ENCODE measurements around the gene USF2. TPM values are rescaled to one million over a fixed set of nuclear protein-coding genes. Genes with fewer than 3 reads are reported as not detected.

The USF2 gene
- total RNA-seq, 1 experiment from 2014 or later = 123 TPM

- peaks cover 20% of the 10 kb centered on the region for H3K27me3 Mint-ChIP-seq (ENCODE audit: low read depth)
- H3K23ac ChIP-seq (ENCODE audit: insufficient read length, low read depth, low read length) = no peak overlapping the region
- no peaks in the 10 kb centered on the region; the same call in 1 of the 2 replicates for H3K4me1 ChIP-seq (ENCODE audit: insufficient read depth, low read length)
- no peak overlapping the region for H3K14ac ChIP-seq (ENCODE audit: insufficient read depth, low read length)
- no peak overlapping the region for H4K8ac ChIP-seq (replicated peaks; ENCODE audit: insufficient read length, low read depth, low read length)
- no peak overlapping the region for H2AK5ac ChIP-seq (ENCODE audit: insufficient read length, low read length)
- TF ChIP-seq, protein P1, sequence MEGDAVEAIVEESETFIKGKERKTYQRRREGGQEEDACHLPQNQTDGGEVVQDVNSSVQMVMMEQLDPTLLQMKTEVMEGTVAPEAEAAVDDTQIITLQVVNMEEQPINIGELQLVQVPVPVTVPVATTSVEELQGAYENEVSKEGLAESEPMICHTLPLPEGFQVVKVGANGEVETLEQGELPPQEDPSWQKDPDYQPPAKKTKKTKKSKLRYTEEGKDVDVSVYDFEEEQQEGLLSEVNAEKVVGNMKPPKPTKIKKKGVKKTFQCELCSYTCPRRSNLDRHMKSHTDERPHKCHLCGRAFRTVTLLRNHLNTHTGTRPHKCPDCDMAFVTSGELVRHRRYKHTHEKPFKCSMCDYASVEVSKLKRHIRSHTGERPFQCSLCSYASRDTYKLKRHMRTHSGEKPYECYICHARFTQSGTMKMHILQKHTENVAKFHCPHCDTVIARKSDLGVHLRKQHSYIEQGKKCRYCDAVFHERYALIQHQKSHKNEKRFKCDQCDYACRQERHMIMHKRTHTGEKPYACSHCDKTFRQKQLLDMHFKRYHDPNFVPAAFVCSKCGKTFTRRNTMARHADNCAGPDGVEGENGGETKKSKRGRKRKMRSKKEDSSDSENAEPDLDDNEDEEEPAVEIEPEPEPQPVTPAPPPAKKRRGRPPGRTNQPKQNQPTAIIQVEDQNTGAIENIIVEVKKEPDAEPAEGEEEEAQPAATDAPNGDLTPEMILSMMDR (conservative IDR thresholded peaks at IDR 0.05) = no peak
- H2BK5ac ChIP-seq (ENCODE audit: insufficient read length, low read length) = no peak overlapping the region
- no peak overlapping the region for H3K27ac ChIP-seq (ENCODE audit: insufficient read length, low read depth, low read length)
- H2BK12ac ChIP-seq (ENCODE audit: insufficient read length, low read depth, low read length) = no peak overlapping the region
- no CpG with 5 or more reads among the region's 4 CpGs for WGBS (ENCODE audit: extremely low coverage, insufficient read length, low lambda C conversion rate)
- H2BK15ac ChIP-seq (ENCODE audit: low read depth, low read length) = no peak overlapping the region
- H3K18ac ChIP-seq (ENCODE audit: insufficient read length, low read depth, low read length) = no peak overlapping the region
- peaks cover 6% of the 10 kb centered on the region for H3K23me2 ChIP-seq (ENCODE audit: insufficient read length, low read depth, low read length, poor library complexity, severe bottlenecking)
- H3K9me3 ChIP-seq (ENCODE audit: control insufficient read depth, low read depth, low read length) = no peaks in the 10 kb centered on the region
- no peak overlapping the region for H3K9ac ChIP-seq (ENCODE audit: extremely low read depth, insufficient read length, low read length)
- H4K91ac ChIP-seq (ENCODE audit: insufficient read length, low read depth, low read length) = no peak overlapping the region
- no peak for DNase-seq
- no peak overlapping the region for H3K4me2 ChIP-seq (ENCODE audit: insufficient read depth, insufficient read length, low read length)
- H3K36me3 Mint-ChIP-seq (ENCODE audit: insufficient read depth in 1 of 3, low read depth in 3 of 3) = peaks cover 6 to 24% (median 19%) of the 10 kb centered on the region in 3 experiments; a peak in 6 of 7 replicates
- no peak overlapping the region for H4K5ac ChIP-seq (ENCODE audit: insufficient read length, low read depth, low read length)
- H2BK20ac ChIP-seq (ENCODE audit: low read depth, low read length, poor library complexity, severe bottlenecking) = no peak overlapping the region
- no peaks in the 10 kb centered on the region for H3K79me1 ChIP-seq (ENCODE audit: insufficient read depth, low read depth, low read length, poor library complexity, severe bottlenecking)
- H3K27me3 ChIP-seq (ENCODE audit: insufficient read depth, low read length) = no peaks in the 10 kb centered on the region
- peaks cover 11 to 19% of the 10 kb centered on the region in 2 experiments for H3K4me1 Mint-ChIP-seq
- H3K4me3 Mint-ChIP-seq = no peak overlapping the region
- H3K56ac ChIP-seq (ENCODE audit: insufficient read length, low read depth, low read length) = no peak overlapping the region
- H2BK120ac ChIP-seq (ENCODE audit: low read depth, low read length, poor library complexity, severe bottlenecking) = no peak overlapping the region
- H4K20me1 ChIP-seq (ENCODE audit: control insufficient read depth, insufficient read depth, insufficient read length) = no peaks in the 10 kb centered on the region
- no peak overlapping the region for H2AFZ ChIP-seq (ENCODE audit: low read length)
- no peak overlapping the region for H3K4ac ChIP-seq (ENCODE audit: low read depth, low read length)
- H3K9me3 Mint-ChIP-seq = no peaks in the 10 kb centered on the region
- H3T11ph ChIP-seq (ENCODE audit: low read length) = no peak overlapping the region
- no peaks in the 10 kb centered on the region for H3K79me2 ChIP-seq (ENCODE audit: insufficient read depth, low read length)
- H3K27ac Mint-ChIP-seq = peak overlapping the region in 2 of 3 experiments; percentile 23 to 34; a peak in 2 of 7 replicates
These were observed 12.5 kb downstream of the USF2 start for GRCh38 chr19:35281303-35281702.
